Astrocyte of the spinal cord (primary cell): Measurements from ENCODE around the gene KCNK3.

Experiments used
- DNase-seq: peaks from one replicate; pipeline ENCODE4 v3.0.0; 2011; ENCODE audit warnings: low read depth, low spot score
- H3K4me3 ChIP-seq: 2 replicates; pipeline ENCODE4 v1.5.1; 2011; ENCODE audit warnings: low read depth, mild to moderate bottlenecking, low read length, moderate library complexity
- CTCF ChIP-seq: IDR thresholded peaks from 2 replicates; pipeline ENCODE4 v1.5.1; 2012; ENCODE audit warnings: low read depth, mild to moderate bottlenecking, low read length, inconsistent platforms
- in situ Hi-C: cut with HindIII; loops from 2 replicates; pipeline ENCODE4 v1.10.0; 2017; ENCODE audit warnings: low sequenced_read_pairs

KCNK3 gene

GRCh38 chr2:26716769-26717168 is 24.2 kb downstream of the KCNK3 start:
- no peak for DNase-seq
- in situ Hi-C loops, result no loop called here
- TF ChIP-seq CTCF, result no peak

GRCh38 chr2:26717362-26717761 is 24.8 kb downstream of the KCNK3 start:
- DNase-seq, result no peak
- in situ Hi-C loops, result no loop called here
- TF ChIP-seq CTCF, result no peak
- no peak overlapping the region for H3K4me3 ChIP-seq

More at GRCh38 chr2:26716769-26717168, 24.2 kb downstream of the KCNK3 start:
- H3K4me3 ChIP-seq, result no peak overlapping the region

- in situ Hi-C loops, result no loop called here
- DNase-seq, result no peak
- H3K4me3 ChIP-seq, result no peak overlapping the region
- no peak for TF ChIP-seq CTCF
Observed at GRCh38 chr2:26718949-26719686, 26.6 kb downstream of the KCNK3 start.

- no peak for TF ChIP-seq CTCF
- no peak overlapping the region for H3K4me3 ChIP-seq
- in situ Hi-C loops, result no loop called here
- peak; percentile 74 for DNase-seq
Observed at GRCh38 chr2:26720322-26721114, 28.0 kb downstream of the KCNK3 start.

GRCh38 chr2:26721115-26722032 is 28.9 kb downstream of the KCNK3 start:
- no peak for TF ChIP-seq CTCF
- in situ Hi-C loops, result no loop called here
- DNase-seq, result no peak
- H3K4me3 ChIP-seq, result no peak overlapping the region

GRCh38 chr2:26722328-26722727 is 29.8 kb downstream of the KCNK3 start:
- in situ Hi-C loops, result no loop called here
- DNase-seq, result no peak
- TF ChIP-seq CTCF, result no peak
- H3K4me3 ChIP-seq, result no peak overlapping the region
